Prostate gland (tissue), 2 donors: ENCODE results near the gene IGSF8. TPM values are rescaled to one million over a fixed set of nuclear protein-coding genes. Genes with fewer than 3 reads are reported as not detected.

Source experiments
- DNase-seq: peaks from one replicate; pipeline ENCODE4 v3.0.0-alpha.2; 2019; ENCODE audit warnings: low spot score
- H3K27ac ChIP-seq, 2 donors: fragments of 200-600 bp; sonication (generic); 2 replicates each; pipeline ENCODE4 v1.5.1; 2017 to 2019
- H3K27me3 ChIP-seq: fragments of 200-600 bp; sonication (generic); replicated peaks from 2 replicates; pipeline ENCODE4 v1.5.1; 2019; ENCODE audit not compliant: insufficient read depth
- H3K36me3 ChIP-seq, 2 donors: fragments of 200-600 bp; sonication (generic); 1 replicate in 1 of 2; 2 replicates in 1 of 2; pipeline versions ENCODE4 v1.5.1 to v1.8.1; 2017 to 2019
- H3K4me1 ChIP-seq: fragments of 200-600 bp; sonication (generic); replicated peaks from 2 replicates; pipeline ENCODE4 v1.5.1; 2019
- H3K4me3 ChIP-seq, 2 donors: fragments of 200-600 bp; sonication (generic); 2 replicates each; pipeline ENCODE4 v1.5.1; 2017 to 2019
- H3K9me3 ChIP-seq: fragments of 200-600 bp; sonication (generic); 2 replicates; pipeline ENCODE4 v1.5.1; 2017
- POLR2A ChIP-seq: fragments of 450-650 bp; IDR thresholded peaks from one replicate; pipeline ENCODE4 v1.6.1; 2016; ENCODE audit warnings: antibody characterized with exemption, mild to moderate bottlenecking
- POLR2AphosphoS5 ChIP-seq: sonication (generic); formaldehyde crosslinking; IDR thresholded peaks from one replicate; pipeline ENCODE4 v1.6.1; 2017; ENCODE audit warnings: antibody characterized with exemption
- WGBS: methylation state at CpG from one replicate; pipeline ENCODE4 v1.1.5; 2018; 5-methylcytosine and 5-hydroxymethylcytosine counted together
- intact Hi-C: fragments of 100-400 bp; cut with DNase I; formaldehyde crosslinking; loops from one replicate; pipeline ENCODE4 v1.14.2; 2022
- total RNA-seq, 2 donors: library from RNA; depleted of rRNA; stranded (reverse); fragments of >200 nt; gene quantifications; one replicate each; pipeline ENCODE4 v1.1.0, GENCODE V29; 2016
- TF ChIP-seq, protein P1 (sequence below), 4 experiments: fragments of 200-600 bp in 2 of 4; fragments of 450-650 bp in 2 of 4; sonication (generic) in 2 of 4; IDR thresholded peaks; 1 replicate in 3 of 4; 2 replicates in 1 of 4; pipeline ENCODE4 v1.5.1; 2016 to 2019; ENCODE audit warnings: antibody characterized with exemption in 4 of 4, mild to moderate bottlenecking in 2 of 4, moderate library complexity in 2 of 4

Gene IGSF8
- total RNA-seq, 2 donors from 2014 or later: 35.9 to 101 TPM

- Histone ChIP-seq H3K27ac (no peak overlapping the region), H3K27me3 (no peaks in the 10 kb centered on the region), H3K4me1 (peaks cover 3% of the 10 kb centered on the region), H3K36me3 (peaks cover 0 to 7% of the 10 kb centered on the region in 2 donors), H3K4me3 (no peak overlapping the region), H3K9me3 (no peaks in the 10 kb centered on the region)
- WGBS: 88% methylated on average over 29 of the region's 32 CpGs
- TF ChIP-seq, protein P1, sequence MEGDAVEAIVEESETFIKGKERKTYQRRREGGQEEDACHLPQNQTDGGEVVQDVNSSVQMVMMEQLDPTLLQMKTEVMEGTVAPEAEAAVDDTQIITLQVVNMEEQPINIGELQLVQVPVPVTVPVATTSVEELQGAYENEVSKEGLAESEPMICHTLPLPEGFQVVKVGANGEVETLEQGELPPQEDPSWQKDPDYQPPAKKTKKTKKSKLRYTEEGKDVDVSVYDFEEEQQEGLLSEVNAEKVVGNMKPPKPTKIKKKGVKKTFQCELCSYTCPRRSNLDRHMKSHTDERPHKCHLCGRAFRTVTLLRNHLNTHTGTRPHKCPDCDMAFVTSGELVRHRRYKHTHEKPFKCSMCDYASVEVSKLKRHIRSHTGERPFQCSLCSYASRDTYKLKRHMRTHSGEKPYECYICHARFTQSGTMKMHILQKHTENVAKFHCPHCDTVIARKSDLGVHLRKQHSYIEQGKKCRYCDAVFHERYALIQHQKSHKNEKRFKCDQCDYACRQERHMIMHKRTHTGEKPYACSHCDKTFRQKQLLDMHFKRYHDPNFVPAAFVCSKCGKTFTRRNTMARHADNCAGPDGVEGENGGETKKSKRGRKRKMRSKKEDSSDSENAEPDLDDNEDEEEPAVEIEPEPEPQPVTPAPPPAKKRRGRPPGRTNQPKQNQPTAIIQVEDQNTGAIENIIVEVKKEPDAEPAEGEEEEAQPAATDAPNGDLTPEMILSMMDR (IDR thresholded peaks at IDR 0.05): no peak
- TF ChIP-seq POLR2AphosphoS5 (no peak), POLR2A (no peak)
- intact Hi-C loops: no loop called here
- DNase-seq: no peak
Measured at GRCh38 chr1:160092366-160093068, 5.9 kb downstream of the IGSF8 start.

DNA sequence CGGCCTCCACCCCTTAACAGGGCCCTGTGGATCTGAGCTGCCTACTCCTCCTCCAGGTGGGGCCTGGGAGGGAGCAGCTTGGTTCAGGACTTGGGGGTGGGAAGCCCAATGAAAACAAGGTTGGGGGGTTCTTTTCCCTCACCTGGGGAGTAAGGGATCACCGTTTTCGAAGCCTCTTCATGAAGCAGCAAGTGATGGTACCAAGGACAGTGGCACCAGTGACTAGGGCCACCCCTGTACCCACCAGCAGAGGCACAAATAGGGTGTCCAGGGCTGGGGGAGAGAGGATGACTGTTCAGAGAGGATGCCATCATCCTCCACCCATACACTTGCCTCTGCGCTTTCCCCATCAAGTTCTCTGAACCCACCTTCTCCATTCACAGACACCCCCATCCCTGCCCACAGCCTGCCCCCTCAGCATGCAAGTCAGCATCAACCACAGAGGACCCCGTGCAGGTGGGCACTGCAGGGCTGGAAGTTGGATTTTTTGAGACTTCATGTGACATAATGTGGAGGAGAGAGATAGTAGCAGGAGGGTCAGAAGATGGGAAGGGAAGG, 6.7 kb downstream of the IGSF8 start:
- no peak overlapping the region for H3K4me3 ChIP-seq
- peaks cover 0 to 7% of the 10 kb centered on the region in 2 donors for H3K36me3 ChIP-seq
- H3K9me3 ChIP-seq: no peaks in the 10 kb centered on the region
- DNase-seq: no peak
- no peaks in the 10 kb centered on the region for H3K27me3 ChIP-seq
- intact Hi-C loops: no loop called here
- H3K4me1 ChIP-seq: no peaks in the 10 kb centered on the region
- no peak for TF ChIP-seq POLR2A
- TF ChIP-seq, protein P1 (IDR thresholded peaks at IDR 0.05): no peak
- WGBS: 95% methylated on average over 5 of the region's 5 CpGs
- H3K27ac ChIP-seq: no peak overlapping the region

GRCh38 chr1:160090760-160091159, 7.7 kb downstream of the IGSF8 start:
- no peaks in the 10 kb centered on the region for H3K27me3 ChIP-seq
- TF ChIP-seq, protein P1 (IDR thresholded peaks at IDR 0.05): no peak
- TF ChIP-seq POLR2AphosphoS5: no peak
- no peak for TF ChIP-seq POLR2A
- H3K4me1 ChIP-seq: no peaks in the 10 kb centered on the region
- no peak for DNase-seq
- H3K9me3 ChIP-seq: no peaks in the 10 kb centered on the region
- H3K27ac ChIP-seq: no peak overlapping the region
- H3K4me3 ChIP-seq: no peak overlapping the region
- WGBS: 94% methylated on average over 4 of the region's 4 CpGs
- H3K36me3 ChIP-seq: peaks cover 0 to 7% of the 10 kb centered on the region in 2 donors
- intact Hi-C loops: no loop called here

GRCh38 chr1:160089883-160090282, 8.5 kb downstream of the IGSF8 start:
- peaks cover 0 to 7% of the 10 kb centered on the region in 2 donors for H3K36me3 ChIP-seq
- WGBS: 89% methylated on average over 3 of the region's 3 CpGs
- intact Hi-C loops: no loop called here

More at GRCh38 chr1:160089883-160090282, 8.5 kb downstream of the IGSF8 start:
- TF ChIP-seq, protein P1 (IDR thresholded peaks at IDR 0.05): no peak
- Histone ChIP-seq H3K4me3 (no peak overlapping the region), H3K27me3 (no peaks in the 10 kb centered on the region), H3K9me3 (no peaks in the 10 kb centered on the region), H3K27ac (no peak overlapping the region), H3K4me1 (no peaks in the 10 kb centered on the region)
- DNase-seq: no peak
